HepG2 (cell line): Measurements from ENCODE around the gene SUSD6. TPM values are rescaled to one million over a fixed set of nuclear protein-coding genes. Genes with fewer than 3 reads are reported as not detected.
A peak's percentile ranks its signal among the peaks of the same experiment; 100 is the strongest.

Source experiments
- BCL6 ChIP-seq: IDR thresholded peaks from 2 replicates; pipeline ENCODE4 v1.6.1; 2016; ENCODE audit warnings: missing genetic modification reagents, missing compliant biosample characterization
- ERF ChIP-seq: IDR thresholded peaks from 2 replicates; pipeline ENCODE4 v1.6.1; 2018; ENCODE audit warnings: missing biosample characterization, missing genetic modification reagents
- KMT2A ChIP-seq: sonication (generic); formaldehyde crosslinking; IDR thresholded peaks from 2 replicates; pipeline ENCODE4 v1.4.0; 2020; ENCODE audit warnings: missing genetic modification reagents
- KMT2B ChIP-seq: IDR thresholded peaks from 2 replicates; pipeline ENCODE4 v1.6.1; 2016; ENCODE audit warnings: missing genetic modification reagents, missing compliant biosample characterization
- MIXL1 ChIP-seq: IDR thresholded peaks from 2 replicates; pipeline ENCODE4 v1.6.1; 2016
- PITX1 ChIP-seq: sonication (generic); formaldehyde crosslinking; IDR thresholded peaks from 2 replicates; pipeline ENCODE4 v1.5.1; 2020; ENCODE audit warnings: mild to moderate bottlenecking, missing genetic modification reagents
- RARA ChIP-seq: IDR thresholded peaks from 2 replicates; pipeline ENCODE4 v1.6.1; 2016; ENCODE audit warnings: missing genetic modification reagents, missing compliant biosample characterization
- RXRA ChIP-seq: sonication (generic); formaldehyde crosslinking; IDR thresholded peaks from 2 replicates; pipeline ENCODE4 v1.5.1; 2020; ENCODE audit warnings: missing genetic modification reagents
- SAP130 ChIP-seq: IDR thresholded peaks from 2 replicates; pipeline ENCODE4 v1.6.1; 2016; ENCODE audit warnings: low read depth
- SIX1 ChIP-seq: sonication (generic); formaldehyde crosslinking; IDR thresholded peaks from 2 replicates; pipeline ENCODE4 v1.4.0; 2020; ENCODE audit warnings: missing genetic modification reagents, borderline replicate concordance
- XRCC5 ChIP-seq: fragments of 200-400 bp; formaldehyde crosslinking; optimal IDR thresholded peaks from 2 replicates; pipeline ENCODE3; 2017; ENCODE audit warnings: mild to moderate bottlenecking, low read length
- ZBTB20 ChIP-seq: sonication (generic); formaldehyde crosslinking; IDR thresholded peaks from 2 replicates; pipeline ENCODE4 v1.8.1; 2023; ENCODE audit warnings: missing genetic modification reagents, low read depth, mild to moderate bottlenecking, borderline replicate concordance
- ZNF12 ChIP-seq: sonication (generic); formaldehyde crosslinking; IDR thresholded peaks from 2 replicates; pipeline ENCODE4 v1.5.0; 2020; ENCODE audit warnings: missing genetic modification reagents
- ZNF124 ChIP-seq: sonication (generic); formaldehyde crosslinking; IDR thresholded peaks from 2 replicates; pipeline ENCODE4 v1.4.0; 2020; ENCODE audit warnings: missing genetic modification reagents
- ZNF547 ChIP-seq: sonication (generic); formaldehyde crosslinking; IDR thresholded peaks from 2 replicates; pipeline ENCODE4 v1.5.1; 2020; ENCODE audit warnings: mild to moderate bottlenecking, missing genetic modification reagents
- ZNF556 ChIP-seq: sonication (generic); formaldehyde crosslinking; IDR thresholded peaks from 2 replicates; pipeline ENCODE4 v1.4.0; 2020; ENCODE audit warnings: mild to moderate bottlenecking, missing genetic modification reagents, borderline replicate concordance
- ZNF589 ChIP-seq: sonication (generic); formaldehyde crosslinking; conservative IDR thresholded peaks from 2 replicates; pipeline ENCODE4 v1.8.0; 2022; ENCODE audit warnings: mild to moderate bottlenecking, moderate library complexity, missing genetic modification reagents
- ZNF614 ChIP-seq: IDR thresholded peaks from 2 replicates; pipeline ENCODE4 v1.6.1; 2018; ENCODE audit warnings: missing biosample characterization, missing genetic modification reagents, inconsistent platforms, borderline replicate concordance
- ZNF781 ChIP-seq: sonication (generic); formaldehyde crosslinking; IDR thresholded peaks from 2 replicates; pipeline ENCODE4 v1.5.1; 2020; ENCODE audit warnings: borderline replicate concordance, mild to moderate bottlenecking, missing genetic modification reagents; ENCODE audit errors: not compliant biosample characterization
- polyA plus RNA-seq, 8 experiments: library from polyadenylated mRNA; depleted of rRNA in 3 of 8; stranded (reverse) in 7 of 8; unstranded in 1 of 8; fragments of >200 nt; fragmentation: Illumina TruSeq in 4 of 8; extraction: Trizol in 4 of 8; gene quantifications; 2 replicates each; pipeline versions ENCODE4 v1.2.1 to v1.2.3, GENCODE V29; 2011 to 2016; ENCODE audit warnings: low read depth in 4 of 8, missing spikeins in 1 of 8, mixed read lengths in 1 of 8; ENCODE audit not compliant: insufficient read depth in 1 of 8
- total RNA-seq, 5 experiments: library from RNA; depleted of rRNA; stranded (reverse); fragments of >200 nt; fragmentation: Illumina TruSeq; extraction: Trizol; gene quantifications; 2 replicates each; pipeline ENCODE4 v1.2.3, GENCODE V29; 2016; ENCODE audit warnings: low read depth in 1 of 5
- TF ChIP-seq, protein P1 (sequence below): sonication (generic); formaldehyde crosslinking; IDR thresholded peaks from 2 replicates; pipeline ENCODE4 v1.5.1; 2020; ENCODE audit warnings: mild to moderate bottlenecking, missing genetic modification reagents, borderline replicate concordance
- TF ChIP-seq, protein P2 (sequence below): sonication (generic); formaldehyde crosslinking; IDR thresholded peaks from 2 replicates; pipeline ENCODE4 v1.5.1; 2020; ENCODE audit warnings: mild to moderate bottlenecking, moderate library complexity, missing genetic modification reagents
- TF ChIP-seq, protein P3 (sequence below): sonication (generic); formaldehyde crosslinking; IDR thresholded peaks from 2 replicates; pipeline ENCODE4 v1.4.0; 2020; ENCODE audit warnings: missing genetic modification reagents
- TF ChIP-seq, protein P4 (sequence below): sonication (generic); formaldehyde crosslinking; IDR thresholded peaks from 2 replicates; pipeline ENCODE4 v1.4.0; 2020; ENCODE audit warnings: mild to moderate bottlenecking, missing genetic modification reagents

The SUSD6 gene
- total and polyA plus RNA-seq, 2 of the 13 experiments (the other 11 are each of a cell fraction or from before 2014, with no cell fraction given): 7.2 to 7.4 TPM

DNA sequence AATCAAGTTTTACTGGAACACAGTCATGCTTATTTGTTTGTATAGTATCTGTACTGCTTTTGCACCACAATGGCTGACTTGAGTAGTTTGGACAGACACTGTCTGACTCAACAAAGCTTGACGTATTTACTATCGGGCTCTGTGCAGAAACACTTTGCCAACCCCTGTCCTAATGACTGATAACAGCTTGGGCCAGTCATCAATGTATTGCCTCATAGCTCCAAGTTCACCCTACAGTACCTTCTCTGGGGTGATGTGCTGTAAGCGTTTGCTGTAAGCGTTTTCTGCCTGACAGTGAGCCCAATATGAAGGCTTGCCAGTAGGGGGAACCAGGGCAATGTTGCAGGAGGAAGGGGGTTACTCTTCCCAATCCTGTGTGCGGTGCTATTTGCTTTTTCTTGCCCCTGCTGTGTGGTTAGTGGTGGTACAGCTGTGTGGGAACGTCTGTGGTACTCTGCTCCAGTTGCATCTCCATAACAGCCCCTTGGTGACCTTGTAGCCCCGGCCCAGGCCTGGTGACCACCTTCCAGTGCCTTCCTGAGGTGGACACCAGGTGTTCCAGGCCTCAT is 31.3 kb upstream of the SUSD6 start (continued):
- TF ChIP-seq, protein P1, sequence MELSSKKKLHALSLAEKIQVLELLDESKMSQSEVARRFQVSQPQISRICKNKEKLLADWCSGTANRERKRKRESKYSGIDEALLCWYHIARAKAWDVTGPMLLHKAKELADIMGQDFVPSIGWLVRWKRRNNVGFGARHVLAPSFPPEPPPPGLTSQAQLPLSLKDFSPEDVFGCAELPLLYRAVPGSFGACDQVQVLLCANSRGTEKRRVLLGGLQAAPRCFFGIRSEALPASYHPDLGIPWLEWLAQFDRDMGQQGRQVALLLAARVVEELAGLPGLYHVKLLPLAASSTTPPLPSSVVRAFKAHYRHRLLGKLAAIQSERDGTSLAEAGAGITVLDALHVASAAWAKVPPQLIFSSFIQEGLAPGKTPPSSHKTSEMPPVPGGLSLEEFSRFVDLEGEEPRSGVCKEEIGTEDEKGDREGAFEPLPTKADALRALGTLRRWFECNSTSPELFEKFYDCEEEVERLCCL: no peak
- 0 out of 2 replicates have a peak, but pooled peaks have one; percentile 27 for TF ChIP-seq ZNF556 (CRISPR knock-in tag)
- TF ChIP-seq, protein P2, sequence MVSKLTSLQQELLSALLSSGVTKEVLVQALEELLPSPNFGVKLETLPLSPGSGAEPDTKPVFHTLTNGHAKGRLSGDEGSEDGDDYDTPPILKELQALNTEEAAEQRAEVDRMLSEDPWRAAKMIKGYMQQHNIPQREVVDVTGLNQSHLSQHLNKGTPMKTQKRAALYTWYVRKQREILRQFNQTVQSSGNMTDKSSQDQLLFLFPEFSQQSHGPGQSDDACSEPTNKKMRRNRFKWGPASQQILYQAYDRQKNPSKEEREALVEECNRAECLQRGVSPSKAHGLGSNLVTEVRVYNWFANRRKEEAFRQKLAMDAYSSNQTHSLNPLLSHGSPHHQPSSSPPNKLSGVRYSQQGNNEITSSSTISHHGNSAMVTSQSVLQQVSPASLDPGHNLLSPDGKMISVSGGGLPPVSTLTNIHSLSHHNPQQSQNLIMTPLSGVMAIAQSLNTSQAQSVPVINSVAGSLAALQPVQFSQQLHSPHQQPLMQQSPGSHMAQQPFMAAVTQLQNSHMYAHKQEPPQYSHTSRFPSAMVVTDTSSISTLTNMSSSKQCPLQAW (CRISPR knock-in tag): peak; percentile 57; the same call in 1 of the 2 replicates
- TF ChIP-seq ZBTB20: 0 out of 2 replicates have a peak, but pooled peaks have one; percentile 34
- TF ChIP-seq RARA (CRISPR knock-in tag): peak; percentile 71
- TF ChIP-seq ZNF614 (CRISPR knock-in tag): peak; percentile 92; the same call in 1 of the 2 replicates
- TF ChIP-seq ERF (CRISPR knock-in tag): peak; percentile 51; the same call in 1 of the 2 replicates
- TF ChIP-seq ZNF547 (CRISPR knock-in tag): peak; percentile 39; the same call in 1 of the 2 replicates
- TF ChIP-seq MIXL1 (CRISPR knock-in tag): 0 out of 2 replicates have a peak, but pooled peaks have one; percentile 67
- TF ChIP-seq, protein P3, sequence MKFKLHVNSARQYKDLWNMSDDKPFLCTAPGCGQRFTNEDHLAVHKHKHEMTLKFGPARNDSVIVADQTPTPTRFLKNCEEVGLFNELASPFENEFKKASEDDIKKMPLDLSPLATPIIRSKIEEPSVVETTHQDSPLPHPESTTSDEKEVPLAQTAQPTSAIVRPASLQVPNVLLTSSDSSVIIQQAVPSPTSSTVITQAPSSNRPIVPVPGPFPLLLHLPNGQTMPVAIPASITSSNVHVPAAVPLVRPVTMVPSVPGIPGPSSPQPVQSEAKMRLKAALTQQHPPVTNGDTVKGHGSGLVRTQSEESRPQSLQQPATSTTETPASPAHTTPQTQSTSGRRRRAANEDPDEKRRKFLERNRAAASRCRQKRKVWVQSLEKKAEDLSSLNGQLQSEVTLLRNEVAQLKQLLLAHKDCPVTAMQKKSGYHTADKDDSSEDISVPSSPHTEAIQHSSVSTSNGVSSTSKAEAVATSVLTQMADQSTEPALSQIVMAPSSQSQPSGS (CRISPR knock-in tag): peak; percentile 53; the same call in 1 of the 2 replicates
- peak; percentile 64; the same call in 1 of the 2 replicates for TF ChIP-seq ZNF124 (CRISPR knock-in tag)
- no peak for TF ChIP-seq KMT2A (CRISPR knock-in tag)
- 0 out of 2 replicates have a peak, but pooled peaks have one; percentile 27 for TF ChIP-seq KMT2B
- no peak for TF ChIP-seq SIX1 (CRISPR knock-in tag)
- 0 out of 2 replicates have a peak, but pooled peaks have one; percentile 13 for TF ChIP-seq PITX1 (CRISPR knock-in tag)
- peak; percentile 98 for TF ChIP-seq XRCC5
- no peak for TF ChIP-seq ZNF589 (CRISPR knock-in tag)
- peak; percentile 57 for TF ChIP-seq BCL6 (CRISPR knock-in tag)
- TF ChIP-seq SAP130 (CRISPR knock-in tag): peak; percentile 81
- peak; percentile 20; the same call in 1 of the 2 replicates for TF ChIP-seq ZNF12 (CRISPR knock-in tag)
- no peak for TF ChIP-seq ZNF781 (CRISPR knock-in tag)
- TF ChIP-seq, protein P4, sequence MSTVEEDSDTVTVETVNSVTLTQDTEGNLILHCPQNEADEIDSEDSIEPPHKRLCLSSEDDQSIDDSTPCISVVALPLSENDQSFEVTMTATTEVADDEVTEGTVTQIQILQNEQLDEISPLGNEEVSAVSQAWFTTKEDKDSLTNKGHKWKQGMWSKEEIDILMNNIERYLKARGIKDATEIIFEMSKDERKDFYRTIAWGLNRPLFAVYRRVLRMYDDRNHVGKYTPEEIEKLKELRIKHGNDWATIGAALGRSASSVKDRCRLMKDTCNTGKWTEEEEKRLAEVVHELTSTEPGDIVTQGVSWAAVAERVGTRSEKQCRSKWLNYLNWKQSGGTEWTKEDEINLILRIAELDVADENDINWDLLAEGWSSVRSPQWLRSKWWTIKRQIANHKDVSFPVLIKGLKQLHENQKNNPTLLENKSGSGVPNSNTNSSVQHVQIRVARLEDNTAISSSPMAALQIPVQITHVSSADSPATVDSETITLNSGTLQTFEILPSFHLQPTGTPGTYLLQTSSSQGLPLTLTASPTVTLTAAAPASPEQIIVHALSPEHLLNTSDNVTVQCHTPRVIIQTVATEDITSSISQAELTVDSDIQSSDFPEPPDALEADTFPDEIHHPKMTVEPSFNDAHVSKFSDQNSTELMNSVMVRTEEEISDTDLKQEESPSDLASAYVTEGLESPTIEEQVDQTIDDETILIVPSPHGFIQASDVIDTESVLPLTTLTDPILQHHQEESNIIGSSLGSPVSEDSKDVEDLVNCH (CRISPR knock-in tag): no peak
- TF ChIP-seq RXRA (CRISPR knock-in tag): peak; percentile 82; the same call in 1 of the 2 replicates
